Measurements from ENCODE around the gene C16orf96. TPM values are rescaled to one million over a fixed set of nuclear protein-coding genes. Genes with fewer than 3 reads are reported as not detected.

The C16orf96 gene
- total and polyA plus RNA-seq, 2 donors from 2014 or later: 0.13 to 0.16 TPM

DNA sequence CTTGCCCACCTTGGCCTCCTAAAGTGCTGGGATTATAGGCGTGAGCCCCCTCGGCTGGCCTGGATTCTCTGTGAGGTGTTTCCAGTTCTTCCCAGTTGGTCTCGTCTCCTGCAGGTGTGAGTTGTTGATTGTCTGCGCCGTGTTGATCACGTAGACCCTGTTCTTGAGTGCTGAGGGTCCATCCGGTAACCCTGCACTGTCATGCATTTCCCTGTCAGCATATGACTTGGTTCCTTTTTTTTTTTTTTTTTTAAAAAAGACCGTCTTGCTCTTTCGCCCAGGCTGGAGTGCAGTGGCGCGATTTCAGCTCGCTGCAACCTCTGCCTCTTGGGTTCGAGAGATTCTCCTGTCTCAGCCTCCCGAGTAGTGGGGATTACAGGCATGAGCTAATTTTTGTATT lies 85.8 kb downstream of the C16orf96 start:
- no peak overlapping the region for H3K9ac ChIP-seq (ENCODE audit: low read length in 3 of 3)
- H3K27ac ChIP-seq (ENCODE audit: low read depth in 2 of 2, low read length in 2 of 2): no peak overlapping the region
- DNase-seq (no peak), FAIRE-seq (no peak)
- no peak overlapping the region for H3K4me3 ChIP-seq (ENCODE audit: low read length in 3 of 3)
- intact Hi-C loops (cut with DNase I): no loop called here
- H3K27me3 ChIP-seq (ENCODE audit: control insufficient read depth, insufficient read depth, low read length): no peaks in the 10 kb centered on the region
- no peaks in the 10 kb centered on the region for H3K4me1 ChIP-seq (ENCODE audit: control insufficient read depth in 2 of 3, insufficient read depth in 2 of 3, low read depth in 1 of 3, low read length in 3 of 3)
- H3K9me3 ChIP-seq (ENCODE audit: control insufficient read depth in 2 of 3, insufficient read depth in 1 of 3, low read length in 3 of 3): no peaks in the 10 kb centered on the region
- no peaks in the 10 kb centered on the region for H3K36me3 ChIP-seq (ENCODE audit: control insufficient read depth in 2 of 3, insufficient read depth in 3 of 3, low read length in 3 of 3)
- TF ChIP-seq, protein P1, sequence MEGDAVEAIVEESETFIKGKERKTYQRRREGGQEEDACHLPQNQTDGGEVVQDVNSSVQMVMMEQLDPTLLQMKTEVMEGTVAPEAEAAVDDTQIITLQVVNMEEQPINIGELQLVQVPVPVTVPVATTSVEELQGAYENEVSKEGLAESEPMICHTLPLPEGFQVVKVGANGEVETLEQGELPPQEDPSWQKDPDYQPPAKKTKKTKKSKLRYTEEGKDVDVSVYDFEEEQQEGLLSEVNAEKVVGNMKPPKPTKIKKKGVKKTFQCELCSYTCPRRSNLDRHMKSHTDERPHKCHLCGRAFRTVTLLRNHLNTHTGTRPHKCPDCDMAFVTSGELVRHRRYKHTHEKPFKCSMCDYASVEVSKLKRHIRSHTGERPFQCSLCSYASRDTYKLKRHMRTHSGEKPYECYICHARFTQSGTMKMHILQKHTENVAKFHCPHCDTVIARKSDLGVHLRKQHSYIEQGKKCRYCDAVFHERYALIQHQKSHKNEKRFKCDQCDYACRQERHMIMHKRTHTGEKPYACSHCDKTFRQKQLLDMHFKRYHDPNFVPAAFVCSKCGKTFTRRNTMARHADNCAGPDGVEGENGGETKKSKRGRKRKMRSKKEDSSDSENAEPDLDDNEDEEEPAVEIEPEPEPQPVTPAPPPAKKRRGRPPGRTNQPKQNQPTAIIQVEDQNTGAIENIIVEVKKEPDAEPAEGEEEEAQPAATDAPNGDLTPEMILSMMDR (IDR thresholded peaks at IDR 0.05; ENCODE audit: borderline replicate concordance, extremely low read depth, insufficient read depth): no peak

DNA sequence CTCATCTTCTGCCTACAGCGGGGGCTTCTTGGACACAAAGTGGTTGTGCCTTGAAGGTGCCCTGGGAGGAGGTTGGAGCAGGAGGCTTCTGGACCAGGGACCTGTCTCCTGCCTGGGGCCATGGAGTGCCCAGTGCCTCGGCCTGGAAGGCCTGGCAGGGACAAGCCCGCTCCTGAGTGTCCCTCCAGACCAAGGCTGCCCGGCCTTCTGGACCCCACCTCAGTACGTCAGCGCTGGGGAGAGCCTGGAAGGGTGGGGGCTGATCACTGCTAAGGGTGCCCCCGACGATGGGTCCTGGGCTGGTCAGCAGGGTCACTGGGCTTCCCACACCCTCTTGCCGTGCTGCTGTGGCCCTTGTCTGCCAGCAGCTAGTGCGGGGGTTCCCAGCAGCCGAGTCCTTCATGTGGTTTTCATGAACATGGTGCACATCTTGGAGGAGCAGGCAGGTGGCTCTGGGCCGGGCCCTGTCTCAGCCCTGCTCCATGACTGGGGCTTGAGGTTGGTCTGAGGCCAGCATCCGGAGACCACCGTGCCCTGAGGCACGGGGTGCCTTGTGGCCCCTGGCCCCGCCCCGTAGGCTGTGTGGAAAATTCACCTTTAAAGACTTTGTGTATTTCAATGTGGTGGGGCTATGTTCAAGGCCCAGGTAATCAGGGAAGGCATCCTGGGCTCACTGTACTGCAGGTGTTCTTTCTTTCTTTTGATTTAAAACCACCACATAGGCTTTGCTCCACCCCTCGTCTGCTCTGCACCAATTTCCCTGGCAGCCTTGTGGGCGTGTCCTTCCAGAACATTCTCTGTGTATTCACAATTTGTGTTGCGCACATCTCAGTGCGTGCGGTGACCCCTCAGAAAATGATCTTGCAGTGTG lies 90.9 kb downstream of the C16orf96 start:
- Histone ChIP-seq H3K27ac (ENCODE audit: low read depth in 2 of 2, low read length in 2 of 2) (no peak overlapping the region), H3K4me1 (ENCODE audit: control insufficient read depth in 2 of 3, insufficient read depth in 2 of 3, low read depth in 1 of 3, low read length in 3 of 3) (peaks cover 0 to 3% (median 0%) of the 10 kb centered on the region in 3 donors), H3K9ac (ENCODE audit: low read length in 3 of 3) (no peak overlapping the region), H3K9me3 (ENCODE audit: control insufficient read depth in 2 of 3, insufficient read depth in 1 of 3, low read length in 3 of 3) (no peaks in the 10 kb centered on the region), H3K27me3 (ENCODE audit: control insufficient read depth, insufficient read depth, low read length) (no peaks in the 10 kb centered on the region), H3K36me3 (ENCODE audit: control insufficient read depth in 2 of 3, insufficient read depth in 3 of 3, low read length in 3 of 3) (no peaks in the 10 kb centered on the region), H3K4me3 (ENCODE audit: low read length in 3 of 3) (no peak overlapping the region)
- TF ChIP-seq, protein P1 (IDR thresholded peaks at IDR 0.05; ENCODE audit: borderline replicate concordance, extremely low read depth, insufficient read depth): no peak
- FAIRE-seq (no peak), DNase-seq (no peak)
- intact Hi-C loops (cut with DNase I): no loop called here

DNA sequence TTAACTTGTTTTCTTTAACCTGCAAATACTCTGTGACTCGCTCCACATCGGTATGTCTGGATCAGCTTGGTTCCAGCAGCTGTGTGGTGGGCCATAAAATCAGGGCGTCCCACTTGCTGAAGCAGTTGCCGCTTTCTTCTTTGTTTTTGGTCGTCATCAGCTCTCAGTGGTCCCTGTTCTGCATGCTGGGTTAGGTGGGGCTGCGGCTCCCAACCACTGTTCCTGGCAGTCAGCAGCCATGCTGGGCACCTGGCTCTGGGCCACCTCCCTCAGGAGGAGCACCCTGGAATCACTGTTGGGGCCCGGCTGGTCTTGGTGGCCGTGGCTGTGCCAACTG lies 91.5 kb downstream of the C16orf96 start:
- Histone ChIP-seq H3K9me3 (ENCODE audit: control insufficient read depth in 2 of 3, insufficient read depth in 1 of 3, low read length in 3 of 3) (no peaks in the 10 kb centered on the region), H3K27ac (ENCODE audit: low read depth in 2 of 2, low read length in 2 of 2) (no peak overlapping the region), H3K36me3 (ENCODE audit: control insufficient read depth in 2 of 3, insufficient read depth in 3 of 3, low read length in 3 of 3) (peaks cover 0 to 3% (median under 1%) of the 10 kb centered on the region in 3 donors), H3K9ac (ENCODE audit: low read length in 3 of 3) (no peak overlapping the region), H3K4me3 (ENCODE audit: low read length in 3 of 3) (no peak overlapping the region), H3K27me3 (ENCODE audit: control insufficient read depth, insufficient read depth, low read length) (no peaks in the 10 kb centered on the region), H3K4me1 (ENCODE audit: control insufficient read depth in 2 of 3, insufficient read depth in 2 of 3, low read depth in 1 of 3, low read length in 3 of 3) (peaks cover 0 to 9% (median under 1%) of the 10 kb centered on the region in 3 donors)
- DNase-seq: no peak
- no peak for FAIRE-seq
- intact Hi-C loops (cut with DNase I): no loop called here
- TF ChIP-seq, protein P1 (IDR thresholded peaks at IDR 0.05; ENCODE audit: borderline replicate concordance, extremely low read depth, insufficient read depth): no peak
